Upper lobe of left lung (tissue), 4 donors: Measurements from ENCODE around the gene FOXB2.

Source experiments
- POLR2A ChIP-seq, 4 donors: fragments of 450-650 bp; IDR thresholded peaks; one replicate each; pipeline ENCODE4 v1.5.1; 2016 to 2017; ENCODE audit warnings: antibody characterized with exemption in 4 of 4, mild to moderate bottlenecking in 2 of 4
- TF ChIP-seq, protein P1 (sequence below), 6 experiments: fragments of 450-650 bp in 4 of 6; fragments of 200-600 bp in 2 of 6; sonication (generic) in 2 of 6; IDR thresholded peaks; one replicate each; pipeline ENCODE4 v1.5.1; 2016 to 2019; ENCODE audit warnings: antibody characterized with exemption in 6 of 6

DNA sequence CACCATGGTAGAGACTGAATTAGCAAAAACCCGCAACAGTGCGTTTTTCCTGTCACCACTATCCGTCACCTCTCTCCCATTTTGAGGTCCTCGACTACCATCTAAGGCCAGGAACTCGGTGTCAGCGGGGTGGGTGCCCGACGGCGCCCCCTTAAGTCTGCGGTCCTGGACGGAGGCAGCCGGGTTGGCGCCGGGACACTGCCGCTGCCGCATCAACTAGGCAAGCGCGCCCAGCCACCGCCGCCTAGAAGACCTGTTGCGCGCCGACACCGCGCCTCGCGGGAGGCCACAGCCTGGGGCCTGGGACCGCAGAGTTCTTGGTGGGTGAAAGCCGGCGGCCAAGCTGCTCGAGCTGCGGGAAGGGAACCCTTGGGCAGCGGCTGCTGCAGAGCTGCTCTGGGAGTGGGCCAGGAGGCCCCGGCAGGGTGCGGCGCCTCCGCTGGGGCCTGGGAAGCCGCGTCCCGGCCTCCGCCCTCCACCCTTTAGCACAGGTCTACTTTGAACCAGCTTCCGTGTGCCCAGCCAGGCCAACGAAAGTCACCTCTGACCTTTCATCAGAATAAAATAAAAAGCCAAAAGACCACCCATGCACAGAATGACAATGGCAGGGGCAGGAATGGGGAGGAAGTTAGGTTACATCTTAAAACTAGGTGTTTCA lies 3.5 kb downstream of the FOXB2 start:
- TF ChIP-seq, protein P1, sequence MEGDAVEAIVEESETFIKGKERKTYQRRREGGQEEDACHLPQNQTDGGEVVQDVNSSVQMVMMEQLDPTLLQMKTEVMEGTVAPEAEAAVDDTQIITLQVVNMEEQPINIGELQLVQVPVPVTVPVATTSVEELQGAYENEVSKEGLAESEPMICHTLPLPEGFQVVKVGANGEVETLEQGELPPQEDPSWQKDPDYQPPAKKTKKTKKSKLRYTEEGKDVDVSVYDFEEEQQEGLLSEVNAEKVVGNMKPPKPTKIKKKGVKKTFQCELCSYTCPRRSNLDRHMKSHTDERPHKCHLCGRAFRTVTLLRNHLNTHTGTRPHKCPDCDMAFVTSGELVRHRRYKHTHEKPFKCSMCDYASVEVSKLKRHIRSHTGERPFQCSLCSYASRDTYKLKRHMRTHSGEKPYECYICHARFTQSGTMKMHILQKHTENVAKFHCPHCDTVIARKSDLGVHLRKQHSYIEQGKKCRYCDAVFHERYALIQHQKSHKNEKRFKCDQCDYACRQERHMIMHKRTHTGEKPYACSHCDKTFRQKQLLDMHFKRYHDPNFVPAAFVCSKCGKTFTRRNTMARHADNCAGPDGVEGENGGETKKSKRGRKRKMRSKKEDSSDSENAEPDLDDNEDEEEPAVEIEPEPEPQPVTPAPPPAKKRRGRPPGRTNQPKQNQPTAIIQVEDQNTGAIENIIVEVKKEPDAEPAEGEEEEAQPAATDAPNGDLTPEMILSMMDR (IDR thresholded peaks at IDR 0.05) = no peak
- TF ChIP-seq POLR2A (IDR thresholded peaks at IDR 0.05) = no peak
